HEK293 (cell line): Measurements from ENCODE around the gene DAAM2.

Experiments used
- BCL11B ChIP-seq: fragments of 450-650 bp; formaldehyde crosslinking; IDR thresholded peaks from 2 replicates; pipeline ENCODE4 v1.5.1; 2016; ENCODE audit warnings: low read depth, missing biosample characterization, missing genetic modification characterization
- CTCF ChIP-seq: fragments of 450-650 bp; formaldehyde crosslinking; IDR thresholded peaks from 2 replicates; pipeline ENCODE4 v1.5.1; 2016; ENCODE audit warnings: missing biosample characterization, missing genetic modification characterization
- MZF1 ChIP-seq: fragments of 450-650 bp; formaldehyde crosslinking; IDR thresholded peaks from 2 replicates; pipeline ENCODE4 v1.5.1; 2017; ENCODE audit warnings: missing biosample characterization, missing genetic modification characterization, borderline replicate concordance
- OVOL3 ChIP-seq: fragments of 450-650 bp; formaldehyde crosslinking; IDR thresholded peaks from 2 replicates; pipeline ENCODE4 v1.5.1; 2016; ENCODE audit warnings: missing biosample characterization, missing genetic modification characterization
- REPIN1 ChIP-seq: fragments of 450-650 bp; formaldehyde crosslinking; IDR thresholded peaks from 2 replicates; pipeline ENCODE4 v1.5.1; 2017; ENCODE audit warnings: missing biosample characterization, missing genetic modification characterization, low read depth
- ZFP37 ChIP-seq: fragments of 450-650 bp; formaldehyde crosslinking; IDR thresholded peaks from 2 replicates; pipeline ENCODE4 v1.5.1; 2016; ENCODE audit warnings: missing biosample characterization, missing genetic modification characterization
- ZNF274 ChIP-seq, 2 experiments: fragments of 200-500 bp in 1 of 2; fragments of 450-650 bp in 1 of 2; sonication (Bioruptor generic) in 1 of 2; formaldehyde crosslinking in 1 of 2; IDR thresholded peaks; 2 replicates each; pipeline versions ENCODE4 v1.5.1 to v1.6.1; 2014 to 2016; ENCODE audit warnings: borderline replicate concordance in 1 of 2, inconsistent platforms in 1 of 2, low read length in 1 of 2, missing biosample characterization in 1 of 2, missing genetic modification characterization in 1 of 2
- ZNF335 ChIP-seq: fragments of 450-650 bp; formaldehyde crosslinking; conservative IDR thresholded peaks from 2 replicates; pipeline ENCODE4 v1.5.1; 2016; ENCODE audit warnings: missing biosample characterization, missing genetic modification characterization
- ZNF391 ChIP-seq: fragments of 450-650 bp; formaldehyde crosslinking; IDR thresholded peaks from 2 replicates; pipeline ENCODE4 v1.5.1; 2016; ENCODE audit warnings: low read depth, missing biosample characterization, missing genetic modification characterization, borderline replicate concordance
- TF ChIP-seq, protein P1 (sequence below): fragments of 450-650 bp; formaldehyde crosslinking; IDR thresholded peaks from 2 replicates; pipeline ENCODE4 v1.5.1; 2016; ENCODE audit warnings: missing biosample characterization, missing genetic modification characterization
- TF ChIP-seq, protein P2 (sequence below): fragments of 450-650 bp; formaldehyde crosslinking; IDR thresholded peaks from 2 replicates; pipeline ENCODE4 v1.5.1; 2017; ENCODE audit warnings: missing biosample characterization, missing genetic modification characterization

DNA sequence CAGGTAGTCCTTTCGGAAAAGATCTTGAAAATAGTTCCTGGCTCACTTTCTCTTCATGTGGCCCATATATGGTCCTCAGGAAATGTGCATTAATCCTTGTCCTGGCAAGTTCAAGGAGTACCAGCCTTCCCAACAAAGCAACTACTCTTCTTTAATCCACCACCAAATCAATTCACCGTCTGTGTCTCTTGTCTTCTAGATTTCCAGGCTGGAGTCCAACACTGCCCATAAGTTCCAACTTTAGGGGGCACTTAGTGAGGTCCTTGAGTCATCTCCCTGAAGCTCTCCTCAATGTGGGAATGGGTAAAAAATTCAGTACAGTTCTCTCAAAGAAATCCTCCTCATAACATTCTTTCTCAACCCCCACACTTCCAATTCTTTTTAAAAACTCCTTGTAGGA lies 6.9 kb upstream of the DAAM2 start:
- TF ChIP-seq CTCF (tag by site-specific recombination) (no peak), ZNF391 (tag by site-specific recombination) (no peak), MZF1 (no peak), REPIN1 (tag by site-specific recombination) (no peak), ZNF335 (tag by site-specific recombination) (no peak), BCL11B (no peak), ZFP37 (tag by site-specific recombination) (no peak), OVOL3 (tag by site-specific recombination) (no peak), ZNF274 (IDR thresholded peaks at IDR 0.05; ENCODE audit: low read length) (no peak), ZNF274 (tag by site-specific recombination; IDR thresholded peaks at IDR 0.05; ENCODE audit: borderline replicate concordance) (no peak)
- TF ChIP-seq, protein P1, sequence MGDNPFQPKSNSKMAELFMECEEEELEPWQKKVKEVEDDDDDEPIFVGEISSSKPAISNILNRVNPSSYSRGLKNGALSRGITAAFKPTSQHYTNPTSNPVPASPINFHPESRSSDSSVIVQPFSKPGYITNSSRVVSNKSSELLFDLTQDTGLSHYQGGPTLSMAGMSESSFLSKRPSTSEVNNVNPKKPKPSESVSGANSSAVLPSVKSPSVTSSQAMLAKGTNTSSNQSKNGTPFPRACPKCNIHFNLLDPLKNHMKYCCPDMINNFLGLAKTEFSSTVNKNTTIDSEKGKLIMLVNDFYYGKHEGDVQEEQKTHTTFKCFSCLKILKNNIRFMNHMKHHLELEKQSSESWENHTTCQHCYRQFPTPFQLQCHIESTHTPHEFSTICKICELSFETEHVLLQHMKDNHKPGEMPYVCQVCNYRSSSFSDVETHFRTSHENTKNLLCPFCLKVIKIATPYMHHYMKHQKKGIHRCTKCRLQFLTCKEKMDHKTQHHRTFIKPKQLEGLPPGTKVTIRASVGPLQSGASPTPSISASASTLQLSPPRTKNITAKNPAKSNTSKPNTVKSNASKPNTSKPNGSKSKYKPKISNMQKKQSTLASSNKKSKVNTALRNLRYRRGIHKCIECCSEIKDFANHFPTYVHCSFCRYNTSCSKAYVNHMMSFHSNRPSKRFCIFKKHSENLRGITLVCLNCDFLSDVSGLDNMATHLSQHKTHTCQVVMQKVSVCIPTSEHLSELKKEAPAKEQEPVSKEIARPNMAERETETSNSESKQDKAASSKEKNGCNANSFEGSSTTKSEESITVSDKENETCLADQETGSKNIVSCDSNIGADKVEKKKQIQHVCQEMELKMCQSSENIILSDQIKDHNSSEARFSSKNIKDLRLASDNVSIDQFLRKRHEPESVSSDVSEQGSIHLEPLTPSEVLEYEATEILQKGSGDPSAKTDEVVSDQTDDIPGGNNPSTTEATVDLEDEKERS (tag by site-specific recombination): no peak
- TF ChIP-seq, protein P2, sequence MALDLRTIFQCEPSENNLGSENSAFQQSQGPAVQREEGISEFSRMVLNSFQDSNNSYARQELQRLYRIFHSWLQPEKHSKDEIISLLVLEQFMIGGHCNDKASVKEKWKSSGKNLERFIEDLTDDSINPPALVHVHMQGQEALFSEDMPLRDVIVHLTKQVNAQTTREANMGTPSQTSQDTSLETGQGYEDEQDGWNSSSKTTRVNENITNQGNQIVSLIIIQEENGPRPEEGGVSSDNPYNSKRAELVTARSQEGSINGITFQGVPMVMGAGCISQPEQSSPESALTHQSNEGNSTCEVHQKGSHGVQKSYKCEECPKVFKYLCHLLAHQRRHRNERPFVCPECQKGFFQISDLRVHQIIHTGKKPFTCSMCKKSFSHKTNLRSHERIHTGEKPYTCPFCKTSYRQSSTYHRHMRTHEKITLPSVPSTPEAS (tag by site-specific recombination): no peak
